Hematopoietic multipotent progenitor cell treated with erythropoietin and hydrocortisone succinate and interleukin-3 and kit ligand, for 4 days (in vitro differentiated cells): ENCODE measurements around the gene CYP24A1.

Source experiments
- DNase-seq: peaks from one replicate; pipeline ENCODE4 v3.0.0-alpha.2; 2015

The CYP24A1 gene

DNA sequence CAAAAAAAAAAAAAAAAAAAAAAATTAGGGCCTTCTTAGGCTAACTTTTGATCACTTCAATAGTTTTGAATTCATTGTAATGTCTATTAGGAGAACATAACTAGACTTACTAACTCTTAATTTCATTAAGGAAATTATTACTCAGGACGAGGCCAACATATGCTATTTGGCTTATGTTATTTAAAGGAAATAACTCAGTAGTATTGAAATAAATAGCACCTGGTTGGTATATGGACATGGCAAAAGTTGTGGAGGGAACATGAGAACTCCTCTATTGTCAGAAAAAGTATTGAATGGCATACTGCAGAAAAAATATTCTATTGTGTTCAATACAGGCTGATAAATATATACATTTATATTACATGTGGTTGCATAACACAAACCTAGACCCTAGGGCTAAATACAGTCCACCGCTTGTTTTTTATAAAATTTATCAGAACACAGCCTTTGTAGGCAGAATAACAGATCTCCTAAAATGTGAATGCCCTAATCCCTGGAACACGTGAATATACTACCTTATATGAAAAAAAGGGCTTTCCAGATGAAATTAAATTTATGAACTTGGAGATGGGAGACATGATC, 18.0 kb downstream of the CYP24A1 start:
- DNase-seq, result no peak

DNA sequence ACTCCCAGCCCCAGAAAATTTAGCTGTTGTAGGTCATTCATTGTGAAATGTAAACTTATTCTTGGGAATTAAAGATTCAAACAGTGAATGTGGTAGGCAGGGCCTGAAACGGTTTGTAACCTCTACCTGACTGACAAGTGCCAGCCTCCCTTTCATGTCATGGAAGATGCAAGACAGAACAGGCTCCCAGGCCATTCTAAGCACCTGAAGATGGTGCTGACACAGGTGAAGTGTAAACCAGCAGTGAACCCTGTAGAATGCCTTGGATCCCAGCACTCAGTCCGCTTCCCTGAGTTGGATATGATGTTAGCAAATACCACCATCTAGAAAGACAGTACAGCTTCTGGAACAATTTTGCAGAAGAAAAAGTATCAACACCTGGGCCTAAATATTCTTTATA, 19.3 kb downstream of the CYP24A1 start:
- no peak for DNase-seq

DNA sequence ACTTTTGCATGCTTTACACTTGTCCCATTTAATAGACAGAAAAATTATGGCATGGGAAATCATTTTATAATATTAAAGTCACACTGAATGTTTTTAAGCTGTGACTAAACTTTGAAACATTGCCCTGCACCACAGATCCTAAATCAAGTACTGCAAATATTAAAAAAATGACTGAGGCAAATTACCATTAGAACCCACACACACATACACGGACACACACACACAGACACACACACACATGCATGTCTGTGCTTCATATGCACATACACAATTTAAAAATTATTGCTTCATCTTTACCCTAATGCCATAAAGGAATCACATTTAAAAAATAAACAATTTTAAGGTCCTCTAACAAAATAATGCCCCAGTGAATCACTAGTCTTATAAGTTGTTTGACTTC, 19.9 kb downstream of the CYP24A1 start:
- no peak for DNase-seq

DNA sequence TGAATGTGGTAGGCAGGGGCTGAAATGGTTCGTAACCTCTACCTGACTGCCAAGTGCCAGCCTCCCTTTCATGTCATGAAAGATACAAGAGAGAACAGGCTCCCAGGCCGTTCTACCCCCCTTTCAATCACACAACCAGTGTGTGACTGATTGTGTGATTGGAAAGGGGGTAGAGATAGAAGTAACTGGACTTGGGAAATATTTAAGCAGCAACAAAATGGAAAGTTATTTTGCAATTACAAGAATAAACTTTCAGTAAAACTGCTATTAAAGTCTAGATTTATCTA, 20.8 kb downstream of the CYP24A1 start:
- DNase-seq, result no peak

DNA sequence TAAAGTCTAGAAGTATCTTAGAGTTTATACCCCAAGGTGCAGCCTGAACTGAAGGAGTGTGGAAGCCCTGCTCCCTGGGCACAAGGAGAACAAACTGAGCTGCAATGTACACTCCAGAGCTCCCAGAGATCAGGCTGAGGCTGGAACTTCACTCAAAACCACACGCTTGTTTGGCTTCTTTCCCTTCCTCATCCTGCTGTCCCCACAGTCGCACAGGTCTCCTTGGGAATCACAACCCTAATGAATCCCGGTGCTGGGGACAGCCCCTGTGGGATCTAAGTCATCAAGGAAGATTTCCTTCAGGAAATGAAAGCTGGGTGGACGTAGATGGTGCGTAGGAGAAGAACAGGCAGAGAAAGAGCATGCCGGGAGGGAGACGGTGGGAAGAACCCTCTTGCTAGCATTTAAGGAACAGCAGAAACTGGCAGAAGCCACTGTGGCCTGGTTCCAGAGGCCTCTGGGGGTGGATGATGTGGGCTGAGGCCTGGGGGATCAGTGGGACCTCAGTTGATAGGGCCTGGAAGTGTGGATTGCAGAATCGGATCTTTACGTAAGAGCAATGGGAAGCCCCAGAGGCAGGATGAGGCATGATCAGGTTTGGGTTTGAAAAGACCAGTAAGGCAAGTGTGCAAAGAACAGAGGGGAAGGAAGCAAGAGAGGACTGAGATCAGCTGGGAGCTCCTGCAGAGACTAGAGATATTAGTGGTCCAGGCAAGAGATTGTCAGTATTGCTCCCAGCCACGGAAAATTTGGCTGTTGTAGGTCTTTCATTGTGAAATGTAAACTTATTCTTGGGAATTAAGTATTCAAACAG, 21.4 kb downstream of the CYP24A1 start:
- DNase-seq, result no peak

DNA sequence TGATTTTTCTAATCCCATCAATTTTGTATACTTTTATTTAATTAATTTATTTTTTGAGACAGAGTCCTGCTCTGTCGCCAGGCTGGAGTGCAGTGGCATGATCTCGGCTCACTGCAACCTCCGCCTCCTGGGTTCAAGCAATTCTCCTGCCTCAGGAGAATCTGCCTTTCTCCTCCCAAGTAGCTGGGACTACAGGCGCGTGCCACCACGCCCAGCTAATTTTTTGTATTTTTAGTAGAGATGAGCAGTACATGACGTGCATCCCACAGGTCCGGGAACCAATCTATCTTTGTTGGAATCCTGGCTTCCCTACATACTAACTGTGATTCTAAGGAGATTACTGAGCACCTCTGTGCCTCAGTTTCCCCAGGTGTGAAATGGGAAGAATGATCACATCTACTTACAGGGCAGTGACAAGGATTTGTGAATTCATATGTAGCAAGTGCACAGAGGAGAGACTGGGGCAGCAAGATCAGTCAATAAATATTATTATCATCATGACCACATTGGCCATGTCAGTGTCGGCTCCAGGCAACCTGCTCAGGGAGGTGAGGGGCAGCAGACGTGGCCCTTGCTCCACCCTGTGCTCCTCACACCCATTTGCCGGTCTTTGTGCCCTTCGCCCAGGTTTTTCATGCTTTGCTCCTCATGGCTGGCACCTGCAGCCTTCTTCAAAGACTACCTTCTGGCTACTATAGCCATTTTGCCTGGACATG, 22.1 kb downstream of the CYP24A1 start:
- no peak for DNase-seq

DNA sequence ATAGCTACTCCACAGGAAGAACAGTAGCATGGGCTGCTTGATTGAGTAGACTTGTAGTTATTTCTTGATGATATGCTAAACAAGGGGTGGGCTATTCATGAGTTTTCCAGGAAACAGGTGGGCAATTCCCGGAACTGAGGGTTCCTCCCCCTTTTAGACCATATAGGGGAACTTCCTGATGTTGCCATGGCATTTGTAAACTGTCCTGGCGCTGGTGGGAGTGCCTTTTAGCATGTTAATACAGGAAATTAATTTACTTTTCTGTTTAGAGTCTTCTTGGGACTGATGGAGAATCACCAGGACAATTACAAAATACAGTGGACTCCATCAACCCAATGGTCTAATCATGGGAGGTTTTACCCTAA, 22.7 kb downstream of the CYP24A1 start:
- DNase-seq, result no peak

DNA sequence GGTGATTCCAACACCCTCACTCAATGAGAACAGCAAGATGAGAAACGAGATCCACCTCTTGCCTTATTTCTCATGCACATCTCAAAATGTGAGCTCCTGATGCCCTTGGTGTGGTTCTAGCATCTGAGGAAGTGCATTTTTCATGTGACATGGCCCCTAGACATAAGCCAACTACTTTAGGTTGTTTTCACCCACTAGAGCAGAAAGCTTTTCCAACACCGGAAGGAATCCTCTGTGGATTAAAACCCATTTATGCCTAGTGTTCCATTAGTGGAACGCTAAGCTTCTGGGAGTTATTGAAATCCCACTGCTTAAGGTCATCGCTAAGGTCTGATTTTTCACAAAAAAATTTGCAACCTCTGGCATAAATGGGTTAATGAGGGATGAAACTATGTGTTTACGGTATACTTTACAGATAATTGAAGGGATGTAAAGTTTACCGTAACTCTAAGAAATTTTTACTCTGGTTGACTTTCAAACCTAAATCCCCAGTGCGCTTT, 24.0 kb downstream of the CYP24A1 start:
- no peak for DNase-seq

DNA sequence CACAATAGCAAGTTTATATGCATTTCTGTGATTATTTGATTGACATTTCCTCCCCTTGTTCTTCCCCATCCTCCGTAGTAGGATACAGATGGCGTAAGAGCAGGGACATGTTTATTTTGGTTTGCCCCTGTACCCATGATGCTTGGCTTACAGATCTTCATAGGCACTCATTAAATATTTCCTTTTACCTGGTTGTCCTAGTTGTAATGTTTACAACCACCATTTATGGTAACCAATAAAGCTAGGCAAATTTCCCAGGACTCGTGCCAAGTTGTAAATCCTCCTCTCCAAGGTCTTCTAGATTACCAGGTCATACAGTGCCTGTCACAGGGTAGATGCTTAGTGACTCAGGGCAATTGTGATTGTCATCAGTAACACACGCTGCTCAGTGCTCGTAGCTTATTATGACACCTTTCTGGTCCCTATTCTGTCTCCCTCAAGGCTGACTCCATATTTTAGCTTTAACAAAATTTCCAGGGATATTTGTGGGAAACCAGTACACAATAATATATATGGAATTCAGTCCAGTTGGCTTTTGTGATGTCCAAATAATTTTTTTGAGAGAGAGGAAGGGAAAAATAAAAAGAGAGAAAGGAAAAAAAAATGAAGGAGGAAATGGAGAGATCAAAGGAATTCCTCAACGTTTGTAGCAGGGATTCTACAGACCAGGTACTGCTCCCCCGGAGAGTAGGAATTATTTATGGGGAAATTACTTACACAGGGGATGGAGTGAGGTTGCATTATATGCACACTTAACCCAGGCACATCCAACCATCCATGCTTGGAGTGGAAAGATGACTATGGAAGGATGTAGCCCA, 24.6 kb downstream of the CYP24A1 start:
- DNase-seq, result no peak

DNA sequence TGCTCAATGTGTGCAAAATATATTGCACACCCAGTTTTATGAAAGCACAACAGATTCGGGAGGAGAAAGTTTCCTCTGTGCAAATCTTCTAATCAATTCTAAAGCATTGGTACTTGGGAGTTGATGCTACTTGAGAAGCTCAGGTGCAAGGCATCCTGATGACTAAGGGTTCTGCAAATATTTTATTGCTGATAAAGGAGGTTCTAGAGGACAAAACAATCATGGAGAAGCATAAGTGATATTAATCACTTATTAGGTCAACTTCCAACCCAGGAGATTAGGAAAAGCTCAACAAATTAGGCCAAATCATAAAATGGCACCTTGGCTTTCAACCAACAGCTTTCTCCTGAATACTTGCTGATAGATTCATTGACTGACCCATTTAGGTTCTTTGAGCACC, 27.1 kb downstream of the CYP24A1 start:
- no peak for DNase-seq

DNA sequence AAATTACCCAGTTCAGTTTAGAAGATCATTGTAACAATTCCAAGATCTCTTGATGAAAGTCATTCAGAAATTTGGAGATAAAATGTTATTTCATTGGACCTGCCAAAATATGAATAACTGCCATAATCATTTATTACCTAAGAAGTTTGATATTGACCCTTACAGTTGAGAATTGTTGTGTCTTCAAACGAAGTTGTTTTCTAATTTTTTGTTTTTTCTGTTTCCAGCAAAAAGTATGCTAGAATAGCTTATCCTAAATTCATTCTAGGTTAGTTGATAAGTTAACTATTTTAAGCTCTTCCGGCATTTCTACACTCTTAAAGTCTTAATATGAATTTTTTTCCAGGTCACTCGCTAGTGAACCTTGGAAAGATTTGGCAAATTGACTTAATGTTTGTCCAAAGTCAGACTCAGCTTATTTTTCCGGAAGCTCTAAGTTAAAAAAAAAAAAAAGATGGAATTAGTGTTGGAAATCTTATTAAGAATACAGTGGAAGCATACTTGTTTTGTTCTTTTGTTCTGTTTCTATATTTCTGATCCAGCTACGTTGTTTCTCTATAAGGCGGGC, 28.9 kb downstream of the CYP24A1 start:
- no peak for DNase-seq

DNA sequence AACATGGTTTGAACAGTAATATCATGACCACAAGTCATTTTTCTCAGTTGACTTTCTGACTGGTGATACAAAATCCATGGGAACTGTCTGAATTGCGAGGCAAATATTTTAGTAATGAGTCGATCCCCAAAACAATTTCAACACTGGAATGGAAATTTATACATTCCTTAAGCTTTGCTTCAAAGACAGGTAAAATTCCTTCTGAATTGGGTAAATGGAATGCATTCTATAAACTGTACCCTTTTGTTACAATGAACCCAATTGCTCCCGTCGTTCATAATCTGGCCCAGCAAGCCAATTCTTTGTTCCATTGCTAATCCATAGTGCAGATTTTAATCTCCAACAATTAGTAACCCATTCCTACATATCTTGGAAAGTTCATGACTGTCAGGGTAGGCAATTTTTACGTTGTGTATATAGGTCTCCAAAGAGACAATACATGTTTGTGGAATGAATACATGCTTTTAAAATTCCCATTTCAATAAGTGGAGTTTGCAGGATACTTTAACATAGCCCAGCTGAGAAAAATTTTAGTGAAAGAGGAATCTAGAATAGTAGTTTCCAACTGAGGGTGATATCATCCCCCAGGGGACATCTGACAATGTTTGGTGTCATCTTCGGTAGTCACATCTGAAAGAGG, 32.7 kb downstream of the CYP24A1 start:
- DNase-seq, result no peak

DNA sequence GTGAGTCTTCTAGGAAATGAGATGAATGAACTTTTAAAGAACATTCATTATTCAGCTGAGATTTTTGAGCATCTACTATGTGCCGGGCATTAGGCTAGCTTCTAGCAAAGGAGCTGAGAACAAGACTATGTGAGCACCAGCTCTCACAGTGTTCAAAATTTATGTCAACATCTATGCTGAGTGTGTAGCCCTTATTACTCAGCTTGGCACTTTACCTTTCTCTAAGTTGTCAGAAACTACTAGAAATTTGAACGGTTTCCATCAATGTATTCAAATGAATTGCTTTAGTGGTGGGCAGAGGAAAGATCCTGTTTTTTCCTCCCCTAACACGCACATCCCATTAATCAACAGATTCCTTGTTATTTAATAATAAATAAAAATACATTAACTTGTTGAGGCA, 33.3 kb downstream of the CYP24A1 start:
- no peak for DNase-seq

DNA sequence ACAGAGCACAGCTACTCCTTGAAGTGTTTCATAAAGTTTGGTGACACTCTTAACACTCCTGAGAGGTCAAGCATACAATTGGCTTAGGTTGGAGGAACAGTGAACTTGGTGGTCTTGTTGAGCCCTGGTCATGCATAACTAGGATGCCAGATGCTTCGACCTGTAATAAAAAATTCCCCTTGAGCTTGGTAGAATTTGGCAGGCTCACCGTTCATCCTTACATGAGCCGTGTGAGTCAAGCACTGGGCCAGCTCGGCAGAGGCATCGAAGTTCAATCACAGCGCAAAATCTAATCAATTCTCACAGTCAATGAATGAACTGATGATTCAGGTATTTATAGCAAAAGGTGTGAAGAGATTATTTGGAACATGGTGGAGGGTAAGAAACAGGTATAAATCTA, 33.7 kb downstream of the CYP24A1 start:
- DNase-seq, result no peak

DNA sequence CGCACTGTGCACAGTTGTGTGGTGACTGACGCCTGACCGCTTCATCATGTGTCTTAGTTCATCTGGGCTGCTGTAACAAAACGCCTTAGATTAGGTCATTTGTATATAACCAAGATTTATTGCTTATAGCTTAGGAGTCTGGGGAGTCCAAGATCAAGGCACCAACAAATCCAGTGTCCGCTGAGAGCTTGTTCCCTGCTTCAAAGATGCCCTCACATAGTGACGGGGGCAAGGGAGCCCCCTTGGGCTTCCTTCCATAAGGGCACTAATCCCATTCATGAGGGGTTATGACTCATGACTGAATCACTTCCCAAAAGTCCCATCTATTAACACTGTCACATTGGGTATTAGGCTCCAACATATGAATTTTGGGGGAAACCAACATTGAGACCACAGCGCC, 34.6 kb downstream of the CYP24A1 start:
- DNase-seq, result no peak

DNA sequence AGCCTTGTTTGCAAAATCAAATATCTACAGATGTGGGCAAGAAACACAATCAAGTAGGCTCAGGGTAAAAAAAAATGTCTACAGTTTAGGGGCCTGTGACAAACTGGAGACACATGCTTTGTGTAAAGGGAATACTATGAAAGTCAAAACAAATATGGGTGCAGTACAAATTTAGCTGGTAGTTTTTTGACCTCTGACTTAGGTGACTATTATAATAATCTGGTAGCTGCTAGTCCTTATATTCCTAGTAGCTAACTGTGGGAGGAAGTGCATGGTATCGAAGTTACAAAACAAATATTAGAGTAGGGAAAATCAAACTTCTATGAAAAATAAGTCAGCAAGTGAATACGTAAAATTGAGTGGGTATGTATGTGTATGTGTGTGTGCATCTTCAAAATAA, 35.4 kb downstream of the CYP24A1 start:
- no peak for DNase-seq

DNA sequence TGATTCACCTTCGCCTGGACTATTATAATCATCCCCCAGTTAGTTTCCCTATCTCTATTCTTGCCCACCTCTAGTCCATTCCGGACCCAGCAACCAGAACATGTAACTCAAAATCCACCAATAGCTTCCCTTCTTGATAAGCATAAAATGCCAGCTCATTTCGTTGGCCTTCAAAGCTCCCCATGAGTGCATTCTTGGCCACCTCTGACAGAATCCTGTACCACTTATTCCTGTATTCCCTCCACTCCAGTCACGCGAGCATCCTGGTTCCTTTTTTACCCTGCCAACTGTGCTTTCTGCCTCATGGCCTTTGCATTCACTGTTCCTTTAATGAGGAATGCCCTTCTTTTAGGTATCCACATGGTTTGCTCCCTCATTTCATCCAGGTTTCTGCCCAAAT, 36.7 kb downstream of the CYP24A1 start:
- DNase-seq, result no peak

DNA sequence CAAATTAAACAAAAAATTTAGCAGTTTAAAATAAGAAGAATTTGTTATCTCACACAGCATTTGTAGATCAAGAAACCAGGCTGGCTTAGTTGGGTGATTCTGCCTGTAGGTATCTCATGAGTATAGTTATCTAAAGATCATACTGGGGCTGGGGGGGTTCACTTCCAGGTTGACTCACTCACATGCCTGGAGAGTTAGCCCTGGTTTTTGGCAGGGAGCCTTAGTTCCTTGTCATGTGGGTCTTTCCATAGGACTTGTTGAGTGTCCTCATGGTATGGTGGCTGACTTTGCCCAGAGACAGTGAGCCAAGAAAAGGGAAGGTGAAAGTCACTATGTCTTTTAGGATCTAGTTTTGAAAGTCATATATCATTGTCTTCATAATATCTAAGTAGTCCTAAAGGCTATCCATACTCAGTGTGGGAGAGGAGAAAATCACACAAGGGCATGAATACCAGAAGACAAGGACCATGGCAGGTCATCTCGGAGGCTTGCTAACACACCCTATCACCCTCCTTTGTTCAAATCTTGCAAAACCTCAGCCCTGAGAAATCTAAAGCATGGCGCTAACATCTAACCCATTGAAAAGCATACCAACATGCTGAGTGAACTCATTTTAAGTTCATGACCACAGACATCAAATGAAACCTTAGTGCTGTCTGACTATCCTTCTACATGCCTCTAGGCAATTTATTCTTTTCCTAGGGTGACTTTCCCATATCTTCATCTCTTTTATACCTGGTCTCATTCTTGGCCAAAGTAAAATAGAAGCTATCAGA, 39.2 kb downstream of the CYP24A1 start:
- no peak for DNase-seq

DNA sequence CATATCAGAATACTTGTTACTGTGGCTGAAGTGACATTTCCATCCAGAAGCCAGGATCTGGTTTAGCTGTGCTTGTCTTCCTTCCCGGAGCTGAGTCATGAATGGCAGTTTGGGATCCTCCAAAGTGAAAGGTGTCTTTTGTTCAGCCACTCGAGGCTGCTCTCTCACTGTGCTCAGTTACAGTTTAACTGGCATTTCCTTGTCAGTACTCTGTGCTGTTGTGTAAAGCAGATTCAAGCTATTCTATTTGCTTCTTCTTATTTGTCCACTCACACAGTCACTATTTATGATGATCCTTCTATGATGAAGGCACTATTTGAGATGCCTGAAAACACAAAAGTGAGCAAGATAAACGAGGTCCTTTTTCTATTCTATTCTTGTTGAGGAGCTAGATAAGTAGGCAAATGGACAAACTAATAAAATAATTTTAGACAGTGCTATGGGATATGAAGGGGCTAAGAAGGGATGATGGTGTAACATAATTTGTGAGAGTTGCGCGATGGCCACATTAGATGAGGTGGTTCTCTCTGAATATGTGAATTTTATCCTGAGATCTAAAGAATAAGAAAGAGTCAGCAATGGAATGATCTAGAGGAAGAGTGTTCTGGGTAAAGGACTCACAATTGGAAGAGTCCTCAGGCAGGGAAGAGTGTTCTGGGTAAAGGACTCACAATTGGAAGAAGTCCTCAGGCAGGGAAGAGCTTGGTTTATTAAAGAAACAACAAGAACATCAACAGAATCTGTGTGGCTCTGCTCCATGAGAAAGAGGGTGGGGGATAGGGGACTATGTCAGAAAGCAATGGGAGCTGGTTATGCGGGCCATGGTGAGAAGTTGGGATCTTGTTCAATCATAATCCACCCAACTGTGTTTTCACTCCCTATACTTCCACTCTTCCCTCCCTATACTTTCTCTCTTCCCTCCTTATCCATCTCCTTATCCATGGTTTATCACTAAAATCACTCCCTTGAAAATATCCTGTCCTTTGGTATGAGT, 40.1 kb downstream of the CYP24A1 start:
- DNase-seq, result no peak

DNA sequence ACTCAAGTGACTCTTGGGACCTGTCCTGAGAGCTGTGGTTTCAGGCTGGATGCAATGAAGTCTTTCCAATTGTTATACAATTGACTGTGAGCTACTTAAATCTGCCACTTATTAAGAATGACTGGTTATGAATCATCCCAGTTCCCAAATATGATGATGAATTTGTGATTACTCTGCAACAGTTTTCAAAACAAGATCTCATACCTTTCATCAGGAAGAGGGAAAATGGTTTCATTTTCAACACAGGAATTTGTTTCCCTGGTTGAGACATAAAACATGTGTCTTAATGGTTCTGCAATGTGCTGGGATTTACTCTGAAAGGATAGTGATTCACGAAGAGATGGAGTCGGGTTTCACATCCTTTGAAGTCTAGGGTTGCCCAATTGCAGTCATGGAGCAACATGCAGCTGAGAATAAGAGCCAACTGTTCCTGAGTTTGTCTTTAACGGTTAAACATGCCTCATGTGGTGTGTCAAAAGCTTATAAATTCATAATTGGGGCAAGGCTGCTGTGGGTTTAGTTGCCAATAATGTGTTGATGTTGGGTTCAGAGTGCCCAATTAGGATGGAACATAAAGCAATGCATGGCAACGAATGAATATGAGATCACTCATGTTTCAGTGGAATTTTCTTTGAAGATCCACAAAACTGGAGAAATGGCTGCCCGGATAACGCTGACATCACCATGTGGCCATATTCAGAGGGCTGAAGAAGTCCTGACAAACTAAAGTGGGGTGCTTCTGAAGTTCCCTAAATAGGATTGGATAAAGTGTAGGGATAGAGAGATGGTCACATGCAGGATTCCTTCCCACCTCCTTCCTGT, 41.0 kb downstream of the CYP24A1 start:
- DNase-seq, result no peak
